IMR-90 (cell line): ENCODE measurements around the gene DCTD. TPM values are rescaled to one million over a fixed set of nuclear protein-coding genes. Genes with fewer than 3 reads are reported as not detected.

Source experiments
- ATAC-seq: fragments of 200-7000 bp; cut with Tn5 transposase; 2 replicates; pipeline ENCODE4 v1.9.1; 2020; ENCODE audit warnings: low read depth, mild to moderate bottlenecking, moderate library complexity
- BruUV-seq: library from RNA; stranded (reverse); fragments of 400-500 nt; replicated peaks from 2 replicates; lab custom pipeline; 2021; lab: Mats Ljungman, UMichigan
- CTCF ChIA-PET: fragments of 300-600 bp; formaldehyde crosslinking; extraction: SDS; loops from one replicate; lab custom pipeline; 2021; ENCODE audit warnings: antibody characterized with exemption; lab: Yijun Ruan, JAX
- POLR2A ChIA-PET: fragments of 300-600 bp; sonication (Branson Sonifier 250); formaldehyde crosslinking; loops from one replicate; lab custom pipeline; 2022; ENCODE audit warnings: antibody characterized with exemption; ENCODE audit not compliant: unreplicated experiment; lab: Charles Lee
- DNase-seq: peaks from one replicate; pipeline ENCODE4 v3.0.0; 2013
- H2AFZ ChIP-seq: replicated peaks from 2 replicates; pipeline ENCODE3; 2013; ENCODE audit warnings: low read length, mild to moderate bottlenecking; ENCODE audit not compliant: poor library complexity
- H2AK5ac ChIP-seq: 2 replicates; pipeline ENCODE4 v1.6.1; 2013; ENCODE audit warnings: low read depth, low read length, inconsistent platforms
- H2AK9ac ChIP-seq: replicated peaks from 2 replicates; pipeline ENCODE3; 2013; ENCODE audit warnings: mild to moderate bottlenecking, low read depth, low read length, moderate library complexity; ENCODE audit not compliant: poor library complexity
- H2BK120ac ChIP-seq: 2 replicates; pipeline ENCODE4 v1.6.1; 2013; ENCODE audit warnings: low read depth, low read length, inconsistent platforms
- H2BK15ac ChIP-seq: 3 replicates; pipeline ENCODE4 v1.6.1; 2013; ENCODE audit warnings: low read depth, low read length, inconsistent platforms
- H2BK20ac ChIP-seq: 2 replicates; pipeline ENCODE4 v1.6.1; 2013; ENCODE audit warnings: low read depth, mild to moderate bottlenecking, inconsistent platforms, low read length, moderate library complexity
- H2BK5ac ChIP-seq: 2 replicates; pipeline ENCODE4 v1.6.1; 2013; ENCODE audit warnings: mild to moderate bottlenecking, low read depth, low read length, inconsistent platforms; ENCODE audit not compliant: poor library complexity, severe bottlenecking
- H3K14ac ChIP-seq: replicated peaks from 2 replicates; pipeline ENCODE4 v1.6.1; 2013; ENCODE audit warnings: low read depth, low read length, inconsistent platforms
- H3K18ac ChIP-seq: 2 replicates; pipeline ENCODE4 v1.6.1; 2013; ENCODE audit warnings: low read depth, low read length, control low read depth
- H3K23ac ChIP-seq: 2 replicates; pipeline ENCODE4 v1.6.1; 2013; ENCODE audit warnings: low read depth, low read length, inconsistent platforms
- H3K27ac ChIP-seq: 2 replicates; pipeline ENCODE4 v1.5.1; 2013; ENCODE audit warnings: mild to moderate bottlenecking, control low read depth, low read length; ENCODE audit not compliant: insufficient read depth
- H3K27me3 ChIP-seq: 2 replicates; pipeline ENCODE4 v1.6.1; 2013; ENCODE audit warnings: low read length; ENCODE audit not compliant: control insufficient read depth, insufficient read depth
- H3K36me3 ChIP-seq: 2 replicates; pipeline ENCODE4 v1.6.1; 2013; ENCODE audit warnings: low read length, mixed read lengths; ENCODE audit not compliant: control insufficient read depth, insufficient read depth
- H3K4ac ChIP-seq: 2 replicates; pipeline ENCODE4 v1.6.1; 2013; ENCODE audit warnings: low read depth, low read length, inconsistent platforms
- H3K4me1 ChIP-seq: 2 replicates; pipeline ENCODE4 v1.6.1; 2013; ENCODE audit warnings: low read length, mixed read lengths; ENCODE audit not compliant: control insufficient read depth, insufficient read depth
- H3K4me2 ChIP-seq: 2 replicates; pipeline ENCODE4 v1.6.1; 2013; ENCODE audit warnings: low read depth, mild to moderate bottlenecking, control low read depth, low read length, moderate library complexity
- H3K4me3 ChIP-seq: 2 replicates; pipeline ENCODE4 v1.5.1; 2013; ENCODE audit warnings: low read depth, mild to moderate bottlenecking, control low read depth, low read length, moderate library complexity; ENCODE audit not compliant: insufficient read depth
- H3K56ac ChIP-seq: 2 replicates; pipeline ENCODE4 v1.6.1; 2013; ENCODE audit warnings: low read length, inconsistent platforms; ENCODE audit not compliant: insufficient read depth; ENCODE audit errors: extremely low read depth
- H3K79me1 ChIP-seq, 2 experiments: 2 replicates each; pipeline ENCODE4 v1.6.1; 2013; ENCODE audit warnings: low read length in 2 of 2, inconsistent platforms in 1 of 2, low read depth in 1 of 2
- H3K9ac ChIP-seq: 2 replicates; pipeline ENCODE4 v1.6.1; 2013; ENCODE audit warnings: low read depth, low read length, control low read depth
- H3K9me1 ChIP-seq: 2 replicates; pipeline ENCODE4 v1.6.1; 2013; ENCODE audit warnings: low read length, inconsistent platforms; ENCODE audit not compliant: insufficient read depth
- H3K9me3 ChIP-seq: 2 replicates; pipeline ENCODE4 v1.6.1; 2013; ENCODE audit warnings: low read length; ENCODE audit not compliant: control insufficient read depth, insufficient read depth
- H4K20me1 ChIP-seq: 2 replicates; pipeline ENCODE4 v1.6.1; 2013; ENCODE audit warnings: low read length, inconsistent platforms; ENCODE audit not compliant: insufficient read depth
- H4K5ac ChIP-seq: 2 replicates; pipeline ENCODE4 v1.6.1; 2013; ENCODE audit warnings: mild to moderate bottlenecking, low read depth, low read length, control low read depth
- H4K8ac ChIP-seq, 2 experiments: 2 replicates each; pipeline ENCODE4 v1.6.1; 2013; ENCODE audit warnings: low read depth in 2 of 2, low read length in 2 of 2, control low read depth in 1 of 2, inconsistent platforms in 1 of 2
- H4K91ac ChIP-seq: 2 replicates; pipeline ENCODE4 v1.6.1; 2013; ENCODE audit warnings: low read depth, low read length, inconsistent platforms; ENCODE audit not compliant: insufficient read depth
- CEBPB ChIP-seq: IDR thresholded peaks from 2 replicates; pipeline ENCODE4 v1.6.1; 2012; ENCODE audit warnings: low read depth, low read length, improper control_type of control experiment
- CTCF ChIP-seq: conservative IDR thresholded peaks from 2 replicates; pipeline ENCODE4 v1.5.1; 2012; ENCODE audit warnings: mild to moderate bottlenecking, low read depth, low read length, improper control_type of control experiment
- ELK1 ChIP-seq: fragments of 150-350 bp; IDR thresholded peaks from 2 replicates; pipeline ENCODE4 v1.6.1; 2016; ENCODE audit warnings: low read depth, mild to moderate bottlenecking, low read length, moderate library complexity, borderline replicate concordance
- FOS ChIP-seq: fragments of 150-350 bp; IDR thresholded peaks from 2 replicates; pipeline ENCODE4 v1.6.1; 2016; ENCODE audit warnings: low read depth, low read length
- NFE2L2 ChIP-seq: fragments of 150-350 bp; IDR thresholded peaks from 2 replicates; pipeline ENCODE4 v1.6.1; 2016; ENCODE audit warnings: low read depth, mild to moderate bottlenecking, low read length
- RFX5 ChIP-seq: IDR thresholded peaks from 2 replicates; pipeline ENCODE4 v1.8.0; 2012; ENCODE audit warnings: low read depth, mild to moderate bottlenecking, low read length, moderate library complexity
- USF2 ChIP-seq: fragments of 150-350 bp; IDR thresholded peaks from 2 replicates; pipeline ENCODE4 v1.6.1; 2017; ENCODE audit warnings: mild to moderate bottlenecking, antibody characterized with exemption, low read length, low read depth
- WGBS, 2 experiments: methylation state at CpG; one replicate each; pipeline versions ENCODE4 v1.1.5 to v1.1.7; 2013; ENCODE audit warnings: missing lambda C conversion rate in 2 of 2; ENCODE audit not compliant: insufficient read length in 1 of 2; ENCODE audit errors: extremely low coverage in 2 of 2; 5-methylcytosine and 5-hydroxymethylcytosine counted together
- dilution Hi-C: fragments of 300-500 bp; cut with HindIII; formaldehyde crosslinking; loops from one replicate; pipeline ENCODE4 v1.14.3; 2018; ENCODE audit warnings: low sequenced_read_pairs; ENCODE audit not compliant: unreplicated experiment
- in situ Hi-C: fragments of 300-500 bp; cut with MboI; formaldehyde crosslinking; loops from 3 replicates; pipeline ENCODE4 v1.14.3; 2019; ENCODE audit warnings: low sequenced_read_pairs, inconsistent platforms, mixed read lengths
- intact Hi-C: fragments of 100-400 bp; cut with micrococcal nuclease; formaldehyde crosslinking; loops from 2 replicates; pipeline ENCODE4 v1.10.0; 2022
- polyA plus RNA-seq, 3 experiments: library from polyadenylated mRNA; depleted of rRNA; stranded (reverse); fragments of >200 nt; gene quantifications; 2 replicates each; pipeline ENCODE4 v1.2.3, GENCODE V29; 2012; ENCODE audit warnings: low replicate concordance in 1 of 3
- total RNA-seq: library from RNA; depleted of rRNA; stranded (reverse); fragments of >200 nt; gene quantifications from 2 replicates; pipeline ENCODE4 v1.2.3, GENCODE V29; 2012

Gene DCTD
- total and polyA plus RNA-seq, 2 of the 4 experiments (the other 2 are of a cell fraction), result 90.3 to 127 TPM

GRCh38 chr4:182842759-182843390 lies 74.3 kb downstream of the DCTD start:
- no peak overlapping the region for H2BK15ac ChIP-seq
- in situ Hi-C loops (no loop called here), intact Hi-C loops (no loop called here), dilution Hi-C loops (no loop called here)
- H3K79me1 ChIP-seq, result no peaks in the 10 kb centered on the region
- ATAC-seq (no peak), DNase-seq (no peak)
- H3K14ac ChIP-seq, result no peak overlapping the region
- H3K27ac ChIP-seq, result no peak overlapping the region
- no peak overlapping the region for H2AK5ac ChIP-seq
- no peak overlapping the region for H2BK20ac ChIP-seq
- H3K56ac ChIP-seq, result no peak overlapping the region
- H2AFZ ChIP-seq, result peak overlapping the region; percentile 36
- H2AK9ac ChIP-seq, result no peak overlapping the region
- WGBS, 2 experiments, result 40% methylated on average over 4 of the region's 17 CpGs; no CpG with 5 or more reads in 1 of the 2 experiments
- CTCF ChIA-PET, result no interaction called here
- H3K23ac ChIP-seq, result no peak overlapping the region
- H3K27me3 ChIP-seq, result peaks cover 15% of the 10 kb centered on the region
- no TSS peak for BruUV-seq
- no peak overlapping the region for H3K4ac ChIP-seq
- no peak overlapping the region for H3K4me2 ChIP-seq
- no peaks in the 10 kb centered on the region for H3K4me1 ChIP-seq
- no peak overlapping the region for H3K18ac ChIP-seq
- H4K5ac ChIP-seq, result no peak overlapping the region
- TF ChIP-seq USF2, result no peak
- TF ChIP-seq CTCF, result no peak
- no peak for TF ChIP-seq ELK1
- TF ChIP-seq FOS, result no peak
- TF ChIP-seq CEBPB, result no peak
- TF ChIP-seq NFE2L2, result no peak
- no peak for TF ChIP-seq RFX5
- H3K9me3 ChIP-seq, result 0 out of 2 replicates have a peak, but pooled peaks cover 2% of the 10 kb centered on the region
- H4K20me1 ChIP-seq, result no peaks in the 10 kb centered on the region
- H3K9me1 ChIP-seq, result no peaks in the 10 kb centered on the region
- no peak overlapping the region for H2BK5ac ChIP-seq
- no peaks in the 10 kb centered on the region for H3K36me3 ChIP-seq
- no peak overlapping the region for H3K9ac ChIP-seq
- H4K8ac ChIP-seq, result no peak overlapping the region
- POLR2A ChIA-PET, result no interaction called here
- no peak overlapping the region for H4K91ac ChIP-seq
- no peak overlapping the region for H3K4me3 ChIP-seq
- no peak overlapping the region for H2BK120ac ChIP-seq
